H1 (cell line): Measurements from ENCODE around the gene UXT. TPM values are rescaled to one million over a fixed set of nuclear protein-coding genes. Genes with fewer than 3 reads are reported as not detected.

ENCODE experiments used
- CTCF ChIA-PET: fragments of 300-600 bp; sonication (Branson Sonifier 250); formaldehyde crosslinking; loops from one replicate; lab custom pipeline; 2021; ENCODE audit not compliant: partially characterized antibody; lab: Charles Lee
- POLR2A ChIA-PET: fragments of 300-600 bp; sonication (Branson Sonifier 250); formaldehyde crosslinking; loops from one replicate; lab custom pipeline; 2021; ENCODE audit warnings: inconsistent platforms; ENCODE audit not compliant: partially characterized antibody; lab: Charles Lee
- DNase-seq, 2 experiments: peaks; one replicate each; pipeline versions ENCODE4 v3.0.0 to v3.0.0-alpha.2; 2010 to 2022; ENCODE audit warnings: low spot score in 2 of 2, low read depth in 1 of 2, mixed read lengths in 1 of 2
- FAIRE-seq: peaks from 2 replicates; lab custom pipeline; 2011; peaks lifted over from hg19 to GRCh38; lab: Jason Lieb, UNC
- H2AFZ ChIP-seq: 2 replicates; pipeline ENCODE4 v1.8.1; 2012; ENCODE audit warnings: low read length, inconsistent platforms
- H2AK5ac ChIP-seq: 2 replicates; pipeline ENCODE4 v1.6.1; 2013; ENCODE audit warnings: low read depth, low read length
- H2BK120ac ChIP-seq: replicated peaks from 2 replicates; pipeline ENCODE3; 2013; ENCODE audit warnings: low read depth, low read length, inconsistent platforms
- H2BK12ac ChIP-seq: 2 replicates; pipeline ENCODE4 v1.6.1; 2013; ENCODE audit warnings: low read depth, low read length
- H2BK15ac ChIP-seq: 2 replicates; pipeline ENCODE4 v1.6.1; 2013; ENCODE audit warnings: low read length
- H2BK20ac ChIP-seq: 2 replicates; pipeline ENCODE4 v1.6.1; 2013; ENCODE audit warnings: low read length
- H2BK5ac ChIP-seq: 2 replicates; pipeline ENCODE4 v1.6.1; 2013; ENCODE audit warnings: low read depth, low read length
- H3K14ac ChIP-seq: 2 replicates; pipeline ENCODE4 v1.6.1; 2013; ENCODE audit warnings: inconsistent platforms; ENCODE audit not compliant: insufficient read length
- H3K18ac ChIP-seq: 2 replicates; pipeline ENCODE4 v1.6.1; 2013; ENCODE audit warnings: low read length; ENCODE audit errors: extremely low read depth
- H3K23ac ChIP-seq: 2 replicates; pipeline ENCODE4 v1.6.1; 2013; ENCODE audit warnings: inconsistent platforms; ENCODE audit not compliant: insufficient read length
- H3K23me2 ChIP-seq: 2 replicates; pipeline ENCODE4 v1.6.1; 2013; ENCODE audit warnings: low read depth, low read length
- H3K27ac ChIP-seq: 2 replicates; pipeline ENCODE4 v1.6.1; 2011; ENCODE audit warnings: low read depth, low read length, inconsistent platforms
- H3K27me3 ChIP-seq, 4 experiments: replicated peaks in 1 of 4; 1 replicate in 1 of 4; 2 replicates in 3 of 4; pipeline versions ENCODE4 v1.6.1 to v1.8.1; 2011 to 2013; ENCODE audit warnings: low read length in 3 of 4, mild to moderate bottlenecking in 3 of 4, inconsistent platforms in 2 of 4, mixed read lengths in 2 of 4, moderate library complexity in 1 of 4; ENCODE audit not compliant: control insufficient read depth in 3 of 4, insufficient read depth in 3 of 4; ENCODE audit errors: extremely low read depth in 1 of 4
- H3K36me3 ChIP-seq, 4 experiments: 2 replicates each; pipeline versions ENCODE4 v1.6.1 to v1.8.1; 2011 to 2013; ENCODE audit warnings: mild to moderate bottlenecking in 4 of 4, low read length in 3 of 4, moderate library complexity in 2 of 4, control low read depth in 1 of 4, inconsistent platforms in 1 of 4; ENCODE audit not compliant: insufficient read depth in 4 of 4, control insufficient read depth in 2 of 4
- H3K4ac ChIP-seq: replicated peaks from 2 replicates; pipeline ENCODE3; 2013; ENCODE audit warnings: low read length, low read depth, mixed read lengths, inconsistent platforms; ENCODE audit not compliant: insufficient read length
- H3K4me1 ChIP-seq, 4 experiments: replicated peaks in 1 of 4; 1 replicate in 1 of 4; 2 replicates in 3 of 4; pipeline versions ENCODE4 v1.6.1 to v1.8.1; 2011 to 2013; ENCODE audit warnings: low read length in 3 of 4, inconsistent platforms in 2 of 4, mixed read lengths in 1 of 4; ENCODE audit not compliant: insufficient read depth in 4 of 4, control insufficient read depth in 3 of 4
- H3K4me2 ChIP-seq, 2 experiments: 2 replicates each; pipeline versions ENCODE4 v1.6.1 to v1.8.1; 2011 to 2013; ENCODE audit warnings: low read depth in 2 of 2, low read length in 2 of 2, control low read depth in 1 of 2, inconsistent platforms in 1 of 2, mild to moderate bottlenecking in 1 of 2; ENCODE audit not compliant: insufficient read depth in 1 of 2
- H3K4me3 ChIP-seq, 4 experiments: fragments of 200-600, 300-600 bp in 1 of 4; sonication (generic), shearing (Covaris generic), sonication (Bioruptor Twin) in 1 of 4; 2 replicates each; pipeline versions ENCODE4 v1.5.1 to v1.8.1; 2011 to 2016; ENCODE audit warnings: low read length in 4 of 4, low read depth in 3 of 4, control low read depth in 2 of 4, inconsistent platforms in 2 of 4, mild to moderate bottlenecking in 2 of 4, mixed read lengths in 1 of 4, moderate library complexity in 1 of 4; ENCODE audit not compliant: insufficient read depth in 2 of 4; ENCODE audit errors: extremely low read depth in 1 of 4
- H3K56ac ChIP-seq: replicated peaks from 2 replicates; pipeline ENCODE3; 2013; ENCODE audit warnings: low read depth, mild to moderate bottlenecking, mixed read lengths, low read length, inconsistent platforms; ENCODE audit not compliant: insufficient read length
- H3K79me1 ChIP-seq: 2 replicates; pipeline ENCODE4 v1.6.1; 2013; ENCODE audit warnings: low read depth, low read length, control low read depth
- H3K79me2 ChIP-seq, 2 experiments: 2 replicates each; pipeline versions ENCODE4 v1.6.1 to v1.8.1; 2012 to 2013; ENCODE audit warnings: low read length in 2 of 2, mild to moderate bottlenecking in 2 of 2, inconsistent platforms in 1 of 2; ENCODE audit not compliant: insufficient read depth in 2 of 2, control insufficient read depth in 1 of 2
- H3K9ac ChIP-seq, 4 experiments: replicated peaks in 1 of 4; 1 replicate in 1 of 4; 2 replicates in 3 of 4; pipeline versions ENCODE4 v1.6.1 to v1.8.1; 2011 to 2013; ENCODE audit warnings: low read depth in 3 of 4, low read length in 3 of 4, control low read depth in 2 of 4, mild to moderate bottlenecking in 2 of 4, moderate library complexity in 2 of 4, inconsistent platforms in 1 of 4; ENCODE audit errors: extremely low read depth in 1 of 4
- H3K9me3 ChIP-seq, 2 experiments: 2 replicates each; pipeline versions ENCODE4 v1.6.1 to v1.8.1; 2012 to 2013; ENCODE audit warnings: mild to moderate bottlenecking in 2 of 2, moderate library complexity in 2 of 2, control low read depth in 1 of 2, inconsistent platforms in 1 of 2, low read depth in 1 of 2, low read length in 1 of 2, mixed read lengths in 1 of 2; ENCODE audit not compliant: insufficient read depth in 2 of 2
- H4K20me1 ChIP-seq, 2 experiments: replicated peaks in 1 of 2; 2 replicates each; pipeline versions ENCODE3 to v1.8.1; 2011 to 2013; ENCODE audit warnings: inconsistent platforms in 2 of 2, low read length in 2 of 2, mild to moderate bottlenecking in 1 of 2; ENCODE audit not compliant: insufficient read depth in 2 of 2, control insufficient read depth in 1 of 2
- H4K5ac ChIP-seq: 2 replicates; pipeline ENCODE4 v1.6.1; 2013; ENCODE audit warnings: low read length, low read depth, mixed read lengths, inconsistent platforms; ENCODE audit not compliant: insufficient read length
- H4K8ac ChIP-seq: 2 replicates; pipeline ENCODE4 v1.8.0; 2013; ENCODE audit warnings: mild to moderate bottlenecking, moderate library complexity, low read length, inconsistent platforms; ENCODE audit not compliant: insufficient read depth; ENCODE audit errors: extremely low read depth
- H4K91ac ChIP-seq: replicated peaks from 2 replicates; pipeline ENCODE3; 2013; ENCODE audit warnings: low read length, mixed read lengths, inconsistent platforms; ENCODE audit not compliant: insufficient read length
- ASH2L ChIP-seq: fragments of 200-600, 300-600 bp; sonication (generic); IDR thresholded peaks from one replicate; pipeline ENCODE4 v1.7.1; 2017; ENCODE audit warnings: low read length
- CBX5 ChIP-seq: fragments of 300-800, 300-1000 bp; sonication (generic); IDR thresholded peaks from 2 replicates; pipeline ENCODE4 v1.7.1; 2016; ENCODE audit warnings: antibody characterized with exemption, low read length, low read depth
- CREB1 ChIP-seq: IDR thresholded peaks from 2 replicates; pipeline ENCODE4 v1.6.1; 2012; ENCODE audit warnings: inconsistent platforms
- JUND ChIP-seq: IDR thresholded peaks from 2 replicates; pipeline ENCODE4 v1.6.1; 2011; ENCODE audit warnings: mild to moderate bottlenecking, improper control_type of control experiment, low read length
- KDM1A ChIP-seq: fragments of 200-600, 300-600 bp; sonication (generic); IDR thresholded peaks from 2 replicates; pipeline ENCODE4 v1.7.1; 2016; ENCODE audit warnings: mild to moderate bottlenecking, low read length, borderline replicate concordance
- RAD21 ChIP-seq, 2 experiments: IDR thresholded peaks in 1 of 2; conservative IDR thresholded peaks in 1 of 2; 2 replicates each; pipeline ENCODE4 v1.6.1; 2011; ENCODE audit warnings: low read depth in 2 of 2, low read length in 2 of 2, improper control_type of control experiment in 1 of 2, inconsistent platforms in 1 of 2, mild to moderate bottlenecking in 1 of 2, moderate library complexity in 1 of 2
- RXRA ChIP-seq: IDR thresholded peaks from 2 replicates; pipeline ENCODE4 v1.6.1; 2011; ENCODE audit warnings: low read depth, mild to moderate bottlenecking, low read length, moderate library complexity; ENCODE audit not compliant: insufficient read depth
- SIN3A ChIP-seq, 2 experiments: IDR thresholded peaks in 1 of 2; conservative IDR thresholded peaks in 1 of 2; 2 replicates each; pipeline ENCODE4 v1.6.1; 2011 to 2012; ENCODE audit warnings: low read length in 2 of 2, improper control_type of control experiment in 1 of 2, low read depth in 1 of 2, mild to moderate bottlenecking in 1 of 2
- SRF ChIP-seq: IDR thresholded peaks from 2 replicates; pipeline ENCODE4 v1.6.1; 2011; ENCODE audit warnings: mild to moderate bottlenecking, low read depth, low read length, moderate library complexity
- TAF1 ChIP-seq: IDR thresholded peaks from 2 replicates; pipeline ENCODE4 v1.6.1; 2011; ENCODE audit warnings: mild to moderate bottlenecking, low read depth, low read length
- USF2 ChIP-seq: IDR thresholded peaks from 2 replicates; pipeline ENCODE4 v1.6.1; 2011; ENCODE audit warnings: low read length, improper control_type of control experiment
- YY1 ChIP-seq: IDR thresholded peaks from 2 replicates; pipeline ENCODE4 v1.6.1; 2011; ENCODE audit warnings: low read depth, mild to moderate bottlenecking, low read length
- WGBS, 2 experiments: shearing (Covaris generic) in 1 of 2; methylation state at CpG; one replicate each; pipeline versions ENCODE4 v1.1.6 to v1.1.7; 2013 to 2015; ENCODE audit warnings: low lambda C conversion rate in 2 of 2, mixed read lengths in 2 of 2, inconsistent platforms in 1 of 2, low coverage in 1 of 2, missing lambda C conversion rate in 1 of 2; ENCODE audit not compliant: insufficient replicate concordance in 2 of 2, insufficient coverage in 1 of 2, insufficient read length in 1 of 2; ENCODE audit errors: extremely low coverage in 1 of 2, missing lambda C conversion rate in 1 of 2; 5-methylcytosine and 5-hydroxymethylcytosine counted together
- polyA plus RNA-seq, 7 experiments: library from polyadenylated mRNA; depleted of rRNA in 3 of 7; stranded (reverse) in 5 of 7; unstranded in 2 of 7; fragments of >200 nt in 5 of 7; fragments of 200-250 nt in 2 of 7; gene quantifications; 1 replicate in 5 of 7; 2 replicates in 1 of 7; 4 replicates in 1 of 7; pipeline versions ENCODE4 v1.2.1 to v1.2.3, GENCODE V29; 2011 to 2013; ENCODE audit warnings: missing spikeins in 2 of 7, mixed read lengths in 2 of 7
- total RNA-seq: library from RNA; stranded (reverse); fragmentation: NEBNext Ultra II Directional; extraction: Animal tissue kit (Norgen Biotek cat#: 25700); gene quantifications from 2 replicates; pipeline ENCODE4 v1.2.1, GENCODE V29; 2021

Gene UXT
- total and polyA plus RNA-seq, 2 of the 8 experiments (the other 6 are each of a cell fraction or from before 2014, with no cell fraction given) = 69.4 to 116 TPM

GRCh38 chrX:47664737-47665136 is 5.8 kb upstream of the UXT start:
- no peak overlapping the region for H3K4me3 ChIP-seq
- 88% methylated on average over 5 of the region's 5 CpGs; no CpG with 5 or more reads in 1 of the 2 experiments for WGBS, 2 experiments
- H3K27ac ChIP-seq = no peak overlapping the region
- no peaks in the 10 kb centered on the region for H3K9me3 ChIP-seq
- no peak for FAIRE-seq
- no peaks in the 10 kb centered on the region for H3K36me3 ChIP-seq
- no peak overlapping the region for H3K9ac ChIP-seq
- no peaks in the 10 kb centered on the region for H3K23me2 ChIP-seq
- H3K79me2 ChIP-seq = no peaks in the 10 kb centered on the region
- no peak overlapping the region for H3K56ac ChIP-seq
- H2BK15ac ChIP-seq = no peak overlapping the region
- H4K20me1 ChIP-seq = no peaks in the 10 kb centered on the region
- ChIA-PET CTCF (interaction anchor here (0.5 kb wide), 1 partner anchor 418 kb away, joined by 3 read pairs; no protein-coding TSS in a partner anchor), POLR2A (interaction anchor here (1.4 kb wide), 1 partner anchor 20 kb away, joined by 3 read pairs; no protein-coding TSS in a partner anchor)
- H3K27me3 ChIP-seq = peaks cover 0 to 2% (median under 1%) of the 10 kb centered on the region in 4 experiments; a peak in 3 of 7 replicates
- no peak overlapping the region for H4K8ac ChIP-seq
- H3K4me2 ChIP-seq = no peak overlapping the region
- H3K4me1 ChIP-seq = no peaks in the 10 kb centered on the region
- H2BK20ac ChIP-seq = no peak overlapping the region
- no peaks in the 10 kb centered on the region for H3K79me1 ChIP-seq
- H3K4ac ChIP-seq = no peak overlapping the region
- H2AK5ac ChIP-seq = no peak overlapping the region
- no peak overlapping the region for H2BK120ac ChIP-seq
- no peak overlapping the region for H3K23ac ChIP-seq
- H3K18ac ChIP-seq = no peak overlapping the region
- TF ChIP-seq RXRA (no peak), CBX5 (no peak), SRF (no peak), USF2 (no peak), JUND (no peak), RAD21 (IDR thresholded peaks at IDR 0.05 in 1 of 2, conservative IDR thresholded peaks at IDR 0.05 in 1 of 2; ENCODE audit: low read depth in 2 of 2, low read length in 2 of 2) (no peak), YY1 (no peak), KDM1A (no peak), SIN3A (conservative IDR thresholded peaks at IDR 0.05 in 1 of 2, IDR thresholded peaks at IDR 0.05 in 1 of 2; ENCODE audit: low read depth in 1 of 2, low read length in 2 of 2) (no peak), CREB1 (no peak), ASH2L (no peak), TAF1 (no peak)
- TF ChIP-seq, all 59 proteins: peak for 0
- no peak overlapping the region for H2BK12ac ChIP-seq
- H4K91ac ChIP-seq = no peak overlapping the region
- no peak for DNase-seq
- H4K5ac ChIP-seq = no peak overlapping the region
- no peak overlapping the region for H2AFZ ChIP-seq
- H2BK5ac ChIP-seq = no peak overlapping the region
- no peak overlapping the region for H3K14ac ChIP-seq
